Measurements from ENCODE around the gene POLA1.

The POLA1 gene

DNA sequence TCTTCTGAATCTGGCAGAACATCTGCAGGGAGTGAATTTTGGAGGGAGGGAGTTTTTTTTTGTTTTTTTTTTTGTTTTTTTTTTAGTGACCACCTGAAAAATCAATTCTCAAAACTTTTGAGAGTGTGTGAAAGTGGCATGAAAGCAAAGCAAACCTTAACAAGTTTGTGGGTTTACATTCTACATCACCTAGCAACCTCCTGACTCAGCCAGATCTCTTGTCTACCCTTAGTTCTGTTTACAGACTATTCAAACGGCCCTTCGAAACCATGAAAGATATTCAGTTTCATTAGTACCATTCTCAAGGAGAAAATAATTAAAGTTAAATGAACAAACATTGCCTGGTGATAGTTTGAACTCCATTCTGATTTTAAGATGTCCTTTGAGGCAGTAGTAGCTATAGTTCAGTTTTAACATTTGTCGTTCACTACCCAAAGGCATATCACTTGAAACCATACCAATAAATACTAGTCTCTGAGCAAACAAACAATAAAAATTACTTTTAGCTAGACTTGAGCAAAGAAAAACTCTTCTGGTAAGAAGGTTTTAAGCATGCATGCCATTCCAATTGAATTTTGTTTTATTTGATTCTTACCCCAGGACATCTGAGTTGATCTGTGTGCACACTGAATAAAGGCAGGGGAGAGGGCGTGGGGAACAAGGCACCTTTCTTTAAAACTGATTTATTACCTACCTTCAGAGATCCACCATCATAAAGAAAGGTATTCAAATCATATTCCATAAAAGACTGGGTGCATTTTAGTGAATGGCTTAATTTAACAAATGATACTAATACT is 184.3 kb downstream of the POLA1 start:
- Histone ChIP-seq H3K4me2 (ENCODE audit: low read depth, low read length) (peak overlapping the region; percentile 57), H3K79me2 (ENCODE audit: low read length) (peaks cover 9% of the 10 kb centered on the region; the same call in 1 of the 2 replicates)

DNA sequence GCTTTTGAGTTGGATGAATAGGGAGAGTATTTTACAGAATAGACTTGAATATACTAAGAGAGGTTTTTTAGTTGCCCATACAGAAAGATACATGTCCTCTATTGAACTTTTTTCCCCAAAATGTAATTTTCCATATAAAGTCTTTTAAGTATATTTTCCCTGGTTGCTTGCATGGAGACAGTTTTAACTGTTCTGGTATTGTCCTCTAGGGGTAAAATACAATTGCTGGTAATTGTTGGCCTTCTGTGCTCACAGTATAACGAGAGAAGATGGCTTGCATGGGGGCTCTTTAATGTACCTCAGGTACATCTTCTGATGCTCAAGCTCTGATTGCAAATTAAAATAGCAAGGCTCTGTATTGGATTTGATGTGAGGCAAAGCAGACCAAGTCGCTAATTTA is 186.0 kb downstream of the POLA1 start:
- no peaks in the 10 kb centered on the region for H3K36me3 ChIP-seq (replicated peaks; ENCODE audit: insufficient read depth, low read length)
- no peak overlapping the region for H2AFZ ChIP-seq (ENCODE audit: low read length)
- peaks cover 24% of the 10 kb centered on the region for H3K4me1 ChIP-seq (ENCODE audit: low read length)
- no peaks in the 10 kb centered on the region for H3K9me2 ChIP-seq (replicated peaks; ENCODE audit: insufficient read depth, low read length)
- H3K4me3 ChIP-seq (ENCODE audit: low read length), result no peak overlapping the region
- no peak overlapping the region for H3K9ac ChIP-seq (ENCODE audit: low read length)
- peaks cover 11% of the 10 kb centered on the region for H3F3A ChIP-seq (ENCODE audit: insufficient read depth, low read length)
- H4K20me1 ChIP-seq (ENCODE audit: insufficient read depth, low read length), result no peaks in the 10 kb centered on the region
- no peak for DNase-seq
- TF ChIP-seq EZH2 (optimal IDR thresholded peaks at IDR 0.05; ENCODE audit: low read depth, low read length), result no peak
- TF ChIP-seq, protein P1, sequence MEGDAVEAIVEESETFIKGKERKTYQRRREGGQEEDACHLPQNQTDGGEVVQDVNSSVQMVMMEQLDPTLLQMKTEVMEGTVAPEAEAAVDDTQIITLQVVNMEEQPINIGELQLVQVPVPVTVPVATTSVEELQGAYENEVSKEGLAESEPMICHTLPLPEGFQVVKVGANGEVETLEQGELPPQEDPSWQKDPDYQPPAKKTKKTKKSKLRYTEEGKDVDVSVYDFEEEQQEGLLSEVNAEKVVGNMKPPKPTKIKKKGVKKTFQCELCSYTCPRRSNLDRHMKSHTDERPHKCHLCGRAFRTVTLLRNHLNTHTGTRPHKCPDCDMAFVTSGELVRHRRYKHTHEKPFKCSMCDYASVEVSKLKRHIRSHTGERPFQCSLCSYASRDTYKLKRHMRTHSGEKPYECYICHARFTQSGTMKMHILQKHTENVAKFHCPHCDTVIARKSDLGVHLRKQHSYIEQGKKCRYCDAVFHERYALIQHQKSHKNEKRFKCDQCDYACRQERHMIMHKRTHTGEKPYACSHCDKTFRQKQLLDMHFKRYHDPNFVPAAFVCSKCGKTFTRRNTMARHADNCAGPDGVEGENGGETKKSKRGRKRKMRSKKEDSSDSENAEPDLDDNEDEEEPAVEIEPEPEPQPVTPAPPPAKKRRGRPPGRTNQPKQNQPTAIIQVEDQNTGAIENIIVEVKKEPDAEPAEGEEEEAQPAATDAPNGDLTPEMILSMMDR (IDR thresholded peaks at IDR 0.05; ENCODE audit: low read length), result no peak
- no peak for TF ChIP-seq EZH2phosphoT487 (IDR thresholded peaks at IDR 0.05; ENCODE audit: low read length)
- peaks cover 9% of the 10 kb centered on the region; the same call in 1 of the 2 replicates for H3K79me2 ChIP-seq (ENCODE audit: low read length)
- H3K4me2 ChIP-seq (ENCODE audit: low read depth, low read length), result no peak overlapping the region
- no peaks in the 10 kb centered on the region for H3K9me3 ChIP-seq (replicated peaks; ENCODE audit: insufficient read depth, low read length)
- H3K27ac ChIP-seq (ENCODE audit: low read length), result no peak overlapping the region
- H3K27me3 ChIP-seq (replicated peaks; ENCODE audit: insufficient read depth, low read length), result no peaks in the 10 kb centered on the region

More for the DNA sequence above, 184.3 kb downstream of the POLA1 start:
- H3K4me3 ChIP-seq (ENCODE audit: low read length), result no peak overlapping the region
- no peaks in the 10 kb centered on the region for H3K9me2 ChIP-seq (replicated peaks; ENCODE audit: insufficient read depth, low read length)
- H3F3A ChIP-seq (ENCODE audit: insufficient read depth, low read length), result peaks cover 11% of the 10 kb centered on the region
- H3K4me1 ChIP-seq (ENCODE audit: low read length), result peaks cover 24% of the 10 kb centered on the region
- no peaks in the 10 kb centered on the region for H4K20me1 ChIP-seq (ENCODE audit: insufficient read depth, low read length)
- peak overlapping the region; percentile 38; the same call in 1 of the 2 replicates for H3K9ac ChIP-seq (ENCODE audit: low read length)
- H3K9me3 ChIP-seq (replicated peaks; ENCODE audit: insufficient read depth, low read length), result no peaks in the 10 kb centered on the region
- no peak overlapping the region for H2AFZ ChIP-seq (ENCODE audit: low read length)
- no peaks in the 10 kb centered on the region for H3K36me3 ChIP-seq (replicated peaks; ENCODE audit: insufficient read depth, low read length)
- H3K27me3 ChIP-seq (replicated peaks; ENCODE audit: insufficient read depth, low read length), result no peaks in the 10 kb centered on the region
- TF ChIP-seq EZH2phosphoT487 (IDR thresholded peaks at IDR 0.05; ENCODE audit: low read length) (no peak), EZH2 (optimal IDR thresholded peaks at IDR 0.05; ENCODE audit: low read depth, low read length) (no peak)
- TF ChIP-seq, protein P1 (IDR thresholded peaks at IDR 0.05; ENCODE audit: low read length), result no peak
- peak overlapping the region; percentile 71; the same call in 1 of the 2 replicates for H3K27ac ChIP-seq (ENCODE audit: low read length)
- DNase-seq, result peak; percentile 80

DNA sequence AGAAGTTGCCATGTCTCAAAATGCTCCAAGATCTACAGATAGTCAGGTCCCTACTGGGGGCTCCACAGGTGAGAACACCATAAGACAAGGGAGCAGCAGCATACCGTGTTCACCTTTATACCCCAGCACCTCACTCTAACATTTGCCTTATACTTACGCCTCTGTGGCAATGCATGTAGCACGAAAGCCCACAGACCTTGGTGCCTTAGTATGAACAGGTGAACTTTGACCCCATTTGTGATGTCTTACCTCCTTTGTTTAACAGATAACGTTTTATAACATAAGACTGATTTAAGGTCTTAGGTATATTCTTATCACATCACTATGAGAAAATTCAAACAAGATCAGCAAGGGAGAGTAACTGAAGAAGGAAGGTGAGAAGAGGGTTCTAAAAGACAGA is 193.2 kb downstream of the POLA1 start:
- H3K9me3 ChIP-seq (replicated peaks; ENCODE audit: insufficient read depth, low read length), result no peaks in the 10 kb centered on the region
- H2AFZ ChIP-seq (ENCODE audit: low read length), result no peak overlapping the region
- H4K20me1 ChIP-seq (ENCODE audit: insufficient read depth, low read length), result no peaks in the 10 kb centered on the region
- H3K79me2 ChIP-seq (ENCODE audit: low read length), result no peaks in the 10 kb centered on the region
- no peak overlapping the region for H3K9ac ChIP-seq (ENCODE audit: low read length)
- H3K4me2 ChIP-seq (ENCODE audit: low read depth, low read length), result no peak overlapping the region
- no peak for DNase-seq
- no peaks in the 10 kb centered on the region for H3F3A ChIP-seq (ENCODE audit: insufficient read depth, low read length)
- no peaks in the 10 kb centered on the region for H3K36me3 ChIP-seq (replicated peaks; ENCODE audit: insufficient read depth, low read length)
- H3K4me1 ChIP-seq (ENCODE audit: low read length), result no peaks in the 10 kb centered on the region
- TF ChIP-seq EZH2 (optimal IDR thresholded peaks at IDR 0.05; ENCODE audit: low read depth, low read length), result no peak
- TF ChIP-seq, protein P1 (IDR thresholded peaks at IDR 0.05; ENCODE audit: low read length), result no peak
- no peaks in the 10 kb centered on the region for H3K27me3 ChIP-seq (replicated peaks; ENCODE audit: insufficient read depth, low read length)
- no peaks in the 10 kb centered on the region for H3K9me2 ChIP-seq (replicated peaks; ENCODE audit: insufficient read depth, low read length)
- H3K4me3 ChIP-seq (ENCODE audit: low read length), result no peak overlapping the region
- H3K27ac ChIP-seq (ENCODE audit: low read length), result no peak overlapping the region

Data from MM.1S (cell line).